ENCODE results near the gene SNX27.

Gene SNX27

DNA sequence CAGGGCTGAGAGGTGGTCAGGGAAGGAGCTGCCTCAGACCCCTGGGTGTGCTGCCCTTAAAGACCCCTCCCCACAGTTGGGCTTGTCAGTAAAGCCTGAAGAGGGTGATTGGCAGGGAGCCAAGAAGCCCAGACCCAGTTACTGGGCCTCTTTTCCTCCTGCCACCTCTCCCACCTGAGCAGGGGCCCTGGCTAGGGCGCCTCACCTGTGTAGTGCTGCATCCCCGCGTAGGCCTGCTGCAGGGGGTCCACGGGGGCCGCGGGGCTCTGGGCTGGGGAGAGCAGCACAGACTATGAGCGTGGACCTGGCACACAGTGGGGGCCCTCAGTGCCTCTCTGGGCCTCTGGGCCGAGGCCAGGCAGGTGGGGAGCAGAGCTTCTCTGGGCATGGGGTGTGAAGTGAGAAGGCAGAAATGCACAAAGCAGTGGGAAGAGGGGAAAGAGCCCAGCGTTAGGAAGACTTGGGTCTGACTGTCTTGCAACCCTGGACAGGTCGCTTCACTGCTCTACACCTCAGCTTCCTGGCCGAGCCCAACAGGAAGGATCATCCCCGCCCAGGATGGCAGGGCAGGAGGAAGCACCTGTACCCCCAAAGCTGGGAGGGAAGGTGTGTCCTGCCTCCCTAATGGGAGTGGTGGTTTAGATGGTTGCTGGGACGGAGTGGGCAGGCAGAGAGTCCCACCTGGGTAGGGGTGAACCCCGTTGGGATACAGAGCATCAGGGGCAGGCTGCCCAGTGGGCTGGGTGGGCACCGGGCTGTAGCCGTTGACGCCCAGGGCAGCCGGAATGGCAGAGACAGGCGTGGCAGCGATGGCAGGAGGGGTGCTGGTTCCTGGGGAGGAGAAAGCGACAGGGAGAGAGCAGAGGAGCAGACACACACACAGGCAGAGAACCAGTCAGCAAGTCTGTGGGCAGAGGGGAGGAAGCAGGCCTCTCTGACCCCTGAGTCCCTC lies 94.9 kb downstream of the SNX27 start:
- no peak for DNase-seq

DNA sequence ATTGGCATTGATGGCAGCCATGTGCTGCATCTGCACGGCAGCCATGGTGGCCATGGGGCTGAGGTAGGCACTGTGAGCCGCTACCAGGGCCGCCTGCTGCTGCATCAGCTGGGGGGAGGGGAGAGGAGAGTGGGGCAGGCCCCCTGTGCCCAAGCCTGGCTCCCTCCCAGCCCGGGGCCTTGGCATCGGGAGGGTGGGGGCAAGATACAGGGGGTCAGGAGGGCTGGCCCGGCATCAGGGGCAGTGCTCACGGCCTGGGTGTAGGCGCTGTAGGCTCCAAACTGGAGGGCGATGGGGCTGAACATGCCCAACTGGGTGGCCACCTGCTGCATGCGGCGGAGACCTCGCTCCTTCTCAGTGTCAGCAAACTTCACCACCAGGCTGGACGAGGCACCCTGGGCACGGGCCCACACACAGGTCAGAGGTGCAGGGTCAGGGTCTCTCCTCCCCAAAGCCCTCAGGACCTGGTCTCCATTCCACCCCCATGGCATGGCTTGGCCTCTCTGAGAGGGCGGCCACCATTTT lies 95.8 kb downstream of the SNX27 start:
- no peak for DNase-seq

DNA sequence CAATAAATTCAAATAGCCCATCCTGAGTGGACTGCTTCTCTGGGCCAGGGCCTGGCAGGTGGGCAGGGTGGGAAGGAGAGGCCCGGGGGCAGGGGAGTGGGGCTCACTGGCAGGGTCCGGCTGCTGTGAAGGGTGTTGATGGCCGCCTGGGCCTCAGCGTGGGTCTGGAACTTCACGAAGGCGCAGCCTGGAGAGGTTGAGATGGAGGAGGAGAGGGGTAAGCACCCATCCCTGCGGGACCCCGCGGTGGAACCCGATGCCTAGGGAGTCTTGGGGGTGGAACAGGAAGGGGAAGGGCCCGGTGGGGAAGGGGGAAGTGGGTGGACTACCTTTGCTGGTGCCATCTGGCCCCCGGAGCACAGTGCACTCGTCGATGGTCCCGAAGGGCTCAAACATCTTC lies 97.0 kb downstream of the SNX27 start:
- DNase-seq: no peak

DNA sequence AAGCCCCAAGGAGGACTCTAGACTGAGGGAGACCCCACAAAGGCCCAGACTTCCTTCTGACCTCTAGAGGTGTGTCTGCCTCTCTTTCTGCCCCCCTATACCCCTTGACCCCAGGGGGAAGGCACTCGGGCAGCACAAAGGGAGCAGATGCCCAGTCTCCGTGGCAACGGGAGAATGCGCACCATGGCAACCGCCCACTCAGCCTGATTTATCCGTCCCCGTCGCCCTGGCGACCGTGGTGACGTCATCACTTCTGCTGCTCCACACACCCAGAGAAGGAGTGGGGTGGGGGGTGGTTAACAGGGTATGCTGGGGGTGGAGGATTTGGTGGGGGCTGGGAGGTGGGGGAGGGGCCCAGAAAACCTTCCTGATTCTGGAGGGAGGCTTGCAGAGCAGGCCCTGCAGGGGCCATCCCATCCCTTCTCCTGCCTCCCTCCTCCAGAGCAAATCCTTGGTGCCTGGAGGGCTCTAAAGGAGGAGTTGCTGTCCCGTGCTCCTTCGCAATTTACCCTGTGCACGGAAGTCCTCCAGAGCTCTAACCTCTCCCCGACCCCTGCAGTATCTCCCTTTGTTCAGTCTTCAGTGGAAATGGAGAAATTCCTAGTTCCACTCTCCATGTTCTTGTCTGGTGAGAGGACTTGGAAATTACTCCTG lies 98.5 kb downstream of the SNX27 start:
- DNase-seq: peak; percentile 43

DNA sequence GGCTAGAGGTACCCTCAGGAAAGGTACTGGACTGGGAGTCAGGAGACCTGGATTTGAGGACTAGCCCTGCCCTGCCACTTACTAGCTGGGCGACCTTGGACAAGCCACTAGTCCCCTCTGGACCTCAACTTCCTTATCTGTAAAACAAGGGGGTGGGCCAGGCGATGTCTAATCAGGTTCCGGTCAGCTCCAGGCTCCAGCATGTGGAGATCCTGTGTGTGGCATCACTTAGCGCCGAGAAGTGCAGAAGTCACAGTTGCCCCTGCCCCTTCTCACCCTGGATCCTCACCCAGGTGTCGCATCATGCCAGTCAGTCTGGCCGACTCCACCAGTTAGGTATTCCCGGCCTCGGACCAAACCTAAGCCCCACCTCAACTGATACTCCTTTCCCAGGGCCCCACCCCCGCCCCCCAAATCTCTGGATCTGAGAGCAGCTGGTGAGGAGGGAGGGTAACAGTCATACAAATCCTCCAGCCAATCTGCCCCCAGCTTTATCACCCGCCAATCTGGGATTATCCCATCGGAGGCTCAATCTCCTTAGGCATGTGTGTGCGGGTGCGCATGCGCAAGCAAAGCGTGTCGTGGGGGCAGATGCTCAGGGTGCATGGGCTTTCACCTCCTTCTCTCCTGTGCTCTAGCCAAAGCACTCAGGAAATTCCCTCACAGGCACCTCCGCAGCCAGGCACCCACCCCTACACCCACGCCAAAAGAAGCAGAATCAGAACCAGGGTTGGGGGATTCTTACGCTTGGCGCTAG lies 99.4 kb downstream of the SNX27 start:
- no peak for DNase-seq

DNA sequence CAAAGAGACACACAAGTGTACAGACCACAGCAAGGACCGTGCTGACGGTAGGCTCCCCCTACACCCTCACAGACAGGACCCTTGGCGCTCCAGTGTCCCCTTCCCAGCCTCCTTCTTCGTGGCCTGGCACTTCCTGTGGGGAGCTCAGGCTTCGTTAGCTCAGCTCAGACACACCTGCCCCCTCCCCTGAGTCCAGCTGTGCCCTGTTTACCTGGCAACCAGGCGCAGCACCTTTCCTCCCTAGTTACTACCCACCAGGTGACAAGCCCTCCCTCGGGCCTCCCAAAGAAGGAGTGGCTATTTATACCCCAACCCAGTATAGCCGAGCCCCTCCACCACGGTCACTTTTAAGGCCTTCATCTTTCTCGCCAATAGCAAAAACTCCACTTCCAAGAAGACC lies 100.1 kb downstream of the SNX27 start:
- no peak for DNase-seq

DNA sequence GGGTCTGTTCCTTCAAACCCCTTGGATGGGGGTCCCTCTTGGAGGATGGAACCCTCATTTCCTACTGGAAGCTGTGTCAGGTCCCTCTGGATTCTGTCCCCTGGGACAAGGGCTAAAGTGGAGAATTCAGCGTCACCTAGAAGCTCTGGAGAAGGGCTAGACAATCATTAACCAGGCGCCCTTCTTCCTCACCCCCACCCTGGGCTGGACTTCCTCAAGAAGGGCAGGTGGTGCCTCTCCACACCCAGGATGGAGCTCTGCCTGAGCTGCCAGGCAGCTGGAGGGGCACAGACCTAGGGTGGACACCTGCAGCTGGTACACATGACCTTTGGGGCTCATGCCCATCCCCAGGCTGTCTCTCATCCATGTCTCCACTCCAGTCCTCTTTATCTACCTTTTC lies 101.2 kb downstream of the SNX27 start:
- DNase-seq: no peak

DNA sequence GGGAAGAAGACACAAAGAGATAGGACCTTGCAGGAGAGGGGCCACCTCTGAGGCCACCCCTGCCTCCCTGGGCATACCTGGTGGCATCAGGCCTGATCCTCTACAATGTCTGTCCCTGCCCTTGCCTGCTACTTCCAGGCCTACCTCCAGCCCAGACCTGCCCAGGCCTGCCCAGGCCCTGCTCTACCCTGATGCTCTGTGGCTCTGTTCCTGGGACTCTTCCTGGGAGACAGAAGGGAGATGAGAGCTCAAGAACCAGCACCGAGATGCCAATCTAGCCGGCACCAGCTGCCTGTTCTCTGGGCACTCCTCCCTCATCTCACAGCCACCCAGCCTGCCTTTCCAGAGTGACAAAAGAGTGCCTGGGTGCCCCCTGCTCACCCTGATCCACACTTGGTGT lies 102.0 kb downstream of the SNX27 start:
- no peak for DNase-seq

DNA sequence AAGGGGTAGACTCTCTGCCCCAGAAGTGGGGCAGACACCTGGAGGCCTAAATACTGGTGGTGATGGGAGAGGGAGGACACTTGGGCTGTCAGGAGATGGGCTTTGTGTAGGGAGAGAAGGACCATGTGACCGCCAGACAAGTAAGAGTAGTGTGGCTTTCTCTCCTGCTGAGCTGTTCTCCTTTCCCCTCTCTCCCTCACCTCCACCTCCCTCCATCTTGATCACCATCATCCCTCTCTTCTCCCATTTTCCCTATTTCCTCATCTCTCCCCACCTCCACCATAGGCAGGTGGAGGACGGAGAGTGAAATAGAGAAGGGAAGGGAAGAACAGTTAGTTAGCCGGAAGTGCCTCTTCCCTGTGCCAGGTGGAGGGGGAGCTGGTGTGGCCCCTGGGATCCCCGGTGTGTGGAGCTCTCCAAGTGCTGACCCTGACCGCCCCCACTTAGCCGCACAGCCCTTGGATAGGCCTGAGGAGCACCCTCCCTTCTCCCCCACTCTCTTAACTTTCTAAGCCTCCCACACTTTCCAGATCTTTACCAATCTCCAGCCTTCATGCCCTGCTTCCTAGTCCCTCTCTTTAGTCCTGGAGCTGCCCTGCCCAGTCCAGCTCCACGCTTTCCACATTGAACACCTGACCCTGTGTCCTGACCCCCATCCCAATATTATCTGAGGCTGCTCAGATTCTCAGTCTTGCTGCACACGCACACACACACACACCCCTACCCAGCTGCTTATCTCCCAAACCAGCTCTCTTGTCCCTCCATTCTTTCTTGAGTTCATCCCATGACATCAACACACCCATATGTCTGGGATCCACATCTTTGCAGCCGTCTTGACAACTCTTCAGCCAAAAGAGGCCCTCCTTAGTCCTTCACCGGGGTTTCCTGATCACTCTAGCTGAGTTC lies 103.2 kb downstream of the SNX27 start:
- no peak for DNase-seq

DNA sequence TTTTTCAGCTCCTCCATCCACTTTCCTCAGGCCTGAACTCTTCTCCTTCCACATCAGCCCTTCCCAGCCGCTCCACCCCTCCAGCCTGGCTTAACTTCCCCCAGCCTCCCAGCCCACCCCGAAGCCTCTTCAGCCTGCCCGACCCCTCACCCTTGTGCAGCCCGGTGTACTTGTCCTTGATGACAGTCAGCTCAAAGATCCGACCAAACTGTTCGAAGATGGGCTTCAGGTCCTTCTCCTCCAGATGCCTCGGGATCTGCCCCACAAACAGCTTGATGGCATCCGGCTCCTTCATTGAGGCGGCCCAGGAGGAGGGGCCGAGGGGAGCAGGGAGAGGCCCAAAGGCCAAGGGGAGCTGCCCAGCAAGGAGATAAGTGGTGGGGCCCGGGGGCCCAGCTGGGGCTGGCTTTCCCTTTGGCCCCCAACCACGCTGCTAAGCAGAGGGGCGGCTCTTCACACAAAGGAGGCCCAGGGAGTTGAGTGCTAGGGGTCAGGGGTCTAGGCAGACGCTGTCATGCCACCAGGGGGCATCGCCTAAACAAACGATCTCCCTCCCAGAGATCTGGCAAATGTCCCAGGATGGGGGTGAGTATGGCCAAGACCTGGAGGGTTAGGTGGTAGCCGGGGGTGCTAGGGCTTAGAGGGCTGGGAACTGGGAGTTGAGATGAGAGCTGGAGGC lies 104.0 kb downstream of the SNX27 start:
- no peak for DNase-seq

DNA sequence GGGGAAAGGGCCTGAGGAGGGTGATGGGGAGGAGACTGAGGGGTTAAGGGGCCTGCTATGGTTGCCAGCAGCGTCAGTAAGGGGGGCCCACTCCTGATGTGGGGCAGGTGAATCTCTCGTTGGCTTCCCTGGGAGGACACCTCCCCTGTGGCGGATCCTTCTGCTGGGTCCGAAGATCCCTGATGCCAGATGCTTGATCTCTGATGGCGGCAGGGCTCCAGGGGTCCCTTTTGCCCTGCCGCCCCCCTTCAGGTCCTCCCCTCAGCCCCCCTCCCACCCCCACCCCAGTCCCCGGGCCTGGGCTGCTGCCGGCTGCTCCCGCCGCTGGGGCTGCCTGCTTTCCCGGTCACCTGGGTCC lies 104.5 kb downstream of the SNX27 start:
- DNase-seq: no peak

DNA sequence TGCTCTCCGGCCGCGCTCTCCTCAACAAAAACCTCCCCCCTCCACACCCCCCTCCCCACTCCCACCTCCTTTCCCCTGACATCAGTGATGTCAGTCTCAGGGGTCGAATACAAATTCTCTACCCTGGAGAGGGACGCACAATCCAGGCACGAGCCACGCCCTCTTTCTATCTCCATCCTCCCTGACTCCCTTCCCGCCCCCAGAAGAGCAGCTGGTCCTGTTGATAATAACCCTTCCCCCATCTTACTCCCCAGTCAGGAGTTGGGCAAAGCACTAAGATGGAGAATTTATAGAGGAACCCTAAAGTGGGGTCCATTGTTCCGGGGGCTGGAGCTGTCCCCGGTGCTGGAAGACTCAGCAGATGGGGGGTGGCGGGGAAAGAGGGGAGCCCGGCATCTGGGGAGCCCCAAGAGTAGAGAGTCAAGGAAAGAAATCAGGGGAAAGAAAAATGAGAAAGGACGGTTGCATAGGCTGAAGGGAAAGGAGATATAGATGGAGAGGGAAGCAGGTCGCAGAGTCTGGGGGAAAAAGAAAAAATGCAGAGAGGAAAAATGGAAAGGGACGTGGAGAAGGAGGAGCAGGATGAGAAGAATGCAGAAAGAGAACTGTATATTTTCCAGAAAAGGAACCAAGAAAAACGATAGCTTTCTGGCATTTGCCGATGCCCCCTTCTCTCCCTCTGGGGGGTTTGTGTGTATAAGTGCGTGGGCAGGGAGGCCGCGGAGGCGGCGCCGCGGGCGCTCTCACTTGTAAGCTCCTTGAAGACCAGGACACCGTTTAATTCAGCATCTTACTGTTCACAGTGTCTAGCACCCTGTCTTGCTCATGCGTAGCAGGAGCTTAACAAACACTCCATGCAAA lies 105.2 kb downstream of the SNX27 start, which contains the start of gene CELF3:
Gene CELF3, minus strand, starts transcription at position 33 of the 861 bp plus-strand sequence. CDS start 783 bp downstream, outside the sequence.
- DNase-seq: no peak

DNA sequence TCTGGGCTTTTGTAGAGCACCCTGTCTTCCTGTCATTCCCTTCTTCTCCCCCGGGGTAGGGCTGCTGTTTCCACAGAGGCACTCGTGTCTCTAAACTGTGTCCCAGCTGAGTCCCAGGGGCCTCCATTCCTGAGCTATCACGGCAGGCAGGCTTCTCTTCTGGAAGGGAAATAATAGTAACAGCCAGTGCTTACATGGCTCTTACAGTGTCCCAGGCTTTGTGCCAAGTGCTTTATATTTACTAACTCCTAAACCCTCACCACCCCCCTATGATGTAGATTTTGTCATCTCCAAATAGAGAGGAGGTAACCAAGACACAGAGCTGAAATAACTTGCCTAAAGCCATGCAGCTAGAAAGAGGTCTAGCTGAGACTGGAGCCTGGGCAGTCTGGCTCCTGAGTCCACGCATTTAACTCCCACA lies 106.2 kb downstream of the SNX27 start:
- no peak for DNase-seq

DNA sequence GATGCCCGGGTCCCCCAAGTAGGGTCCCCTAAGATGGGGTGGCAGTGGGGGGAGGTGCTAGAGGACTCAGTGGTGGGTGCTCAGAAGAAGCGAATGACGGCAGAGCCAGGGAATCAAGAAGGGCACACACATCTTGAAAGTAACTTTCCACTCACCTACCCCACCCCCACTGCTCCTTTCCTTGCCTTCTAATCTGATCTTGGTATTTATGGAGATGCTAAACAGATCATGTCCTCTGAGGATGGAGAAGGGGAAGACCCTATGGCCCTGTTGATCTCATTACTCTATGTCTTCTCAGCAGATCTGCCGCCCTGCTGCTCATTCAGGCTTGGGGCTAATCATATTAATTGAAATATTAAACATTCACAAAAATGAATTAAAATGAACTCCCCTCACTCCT lies 106.8 kb downstream of the SNX27 start:
- DNase-seq: no peak

DNA sequence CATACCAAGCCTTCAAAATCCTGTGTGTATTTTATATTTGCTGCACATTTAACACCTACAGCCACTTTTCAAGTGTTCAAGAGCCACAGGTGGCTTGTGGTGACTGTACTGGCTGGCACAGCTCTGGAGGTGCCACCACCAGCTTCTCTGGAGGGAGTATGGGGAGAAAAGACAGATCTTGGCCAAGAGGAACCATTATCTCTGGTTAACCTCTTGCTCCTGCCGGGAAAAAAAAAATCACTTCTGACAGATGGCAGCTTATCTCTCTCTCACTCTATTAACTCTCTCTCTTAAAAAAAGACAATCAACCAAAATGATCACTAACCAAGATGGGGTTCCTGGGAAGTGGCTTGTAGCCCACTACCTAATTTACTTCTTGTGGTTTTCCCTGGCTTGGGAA lies 108.3 kb downstream of the SNX27 start:
- DNase-seq: no peak

DNA sequence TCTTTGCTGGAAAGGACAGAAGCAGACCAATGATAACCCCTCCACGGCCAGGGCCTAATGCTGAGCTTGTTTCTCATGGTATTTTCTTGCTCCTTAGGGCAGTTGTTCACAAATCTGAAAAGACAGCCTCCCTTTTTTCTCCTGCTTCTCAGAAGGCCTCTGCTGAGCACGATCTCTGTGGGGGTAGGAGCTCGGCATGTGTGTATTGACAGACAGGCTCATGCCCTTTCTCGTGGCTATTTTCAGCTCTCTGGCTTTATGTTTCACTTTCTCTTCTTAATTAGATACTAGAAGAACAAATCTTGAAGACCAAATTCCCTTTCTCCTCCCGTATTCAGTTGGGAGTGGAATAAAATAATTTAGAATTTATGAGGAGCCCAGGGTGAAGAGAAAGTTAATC lies 108.7 kb downstream of the SNX27 start:
- DNase-seq: no peak

DNA sequence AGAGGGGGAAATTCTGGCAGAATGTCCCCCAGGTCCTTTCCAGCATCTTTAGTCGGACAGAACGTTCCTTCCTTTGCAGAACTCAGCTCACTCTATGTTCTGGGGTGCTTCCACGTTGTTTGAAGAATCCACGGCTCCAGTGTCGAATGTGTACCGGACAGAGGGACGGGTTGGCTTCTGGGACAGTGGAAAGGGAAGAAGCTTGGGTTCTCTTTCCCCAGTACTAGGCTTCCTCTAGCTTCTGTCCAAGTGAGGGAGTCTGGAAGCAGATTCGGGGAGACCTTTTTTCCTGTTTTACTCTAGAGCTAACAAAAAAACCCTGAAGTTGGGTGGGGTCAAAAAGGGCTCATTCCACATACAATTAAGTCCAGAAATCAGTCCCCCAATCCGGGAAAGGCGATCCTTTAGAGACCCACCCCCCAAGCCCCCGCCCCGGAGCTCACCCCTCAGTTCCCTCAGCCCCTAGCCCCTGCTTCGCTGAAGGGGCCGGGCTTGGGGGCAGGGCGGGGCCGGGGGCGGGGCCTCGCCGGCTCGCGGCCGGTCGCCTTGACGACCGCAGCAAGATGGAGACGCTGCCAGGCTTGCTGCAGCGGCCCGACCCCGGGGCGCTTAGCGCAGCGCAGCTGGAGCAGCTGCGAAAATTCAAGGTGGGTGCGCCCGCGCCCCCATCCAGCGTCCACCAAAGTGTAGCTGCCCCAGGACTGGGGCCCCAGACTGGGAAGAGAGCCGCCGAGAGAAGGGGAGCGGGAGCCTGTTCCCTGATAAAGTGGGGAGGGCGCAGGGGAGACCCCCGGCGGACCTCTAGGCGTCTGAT lies 109.3 kb downstream of the SNX27 start, which contains the start of gene RIIAD1:
Gene RIIAD1, plus strand, starts transcription at position 549 of the 814 bp plus-strand sequence. Its CDS starts 15 bp downstream, at position 564.
- DNase-seq: peak; percentile 20

DNA sequence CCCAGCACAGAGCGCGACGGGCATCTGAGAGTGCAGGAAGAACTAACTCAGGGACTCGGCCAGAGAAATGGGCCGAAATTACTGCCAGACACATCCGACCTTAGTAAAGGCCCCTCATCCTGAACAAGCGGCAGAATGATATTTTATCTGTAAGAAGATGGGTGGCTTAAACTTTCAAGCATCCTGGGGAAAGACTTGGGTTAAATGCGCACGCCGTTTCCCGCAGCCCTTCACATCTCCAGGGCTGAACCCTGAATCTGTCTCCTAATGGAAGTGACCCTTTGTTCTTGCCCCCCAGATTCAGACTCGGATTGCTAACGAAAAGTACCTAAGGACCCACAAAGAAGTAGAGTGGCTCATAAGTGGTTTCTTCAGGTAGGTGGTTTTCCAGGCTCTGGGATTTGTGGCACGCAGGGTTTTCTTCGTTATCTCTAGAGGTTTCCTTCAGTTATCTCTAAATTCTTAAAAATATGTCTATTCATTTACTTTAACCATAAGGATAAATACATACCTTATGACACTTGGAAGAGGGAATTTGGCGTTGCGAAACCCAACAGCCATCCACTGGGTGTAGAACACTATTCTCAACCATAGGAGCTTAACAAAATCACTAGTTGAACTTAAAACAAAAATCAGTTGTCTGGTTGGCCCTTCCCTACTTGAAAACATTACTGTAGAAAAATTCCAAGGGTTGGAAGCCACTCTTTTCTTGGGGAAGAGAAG lies 110.1 kb downstream of the SNX27 start:
- DNase-seq: no peak
